Liver (tissue), 3 donors: ENCODE measurements around the gene TPD52L1.

Experiments used
- FOXA1 ChIP-seq: IDR thresholded peaks from 2 replicates; pipeline ENCODE4 v1.6.1; 2016; ENCODE audit warnings: antibody characterized with exemption
- HNF4A ChIP-seq, 2 donors: conservative IDR thresholded peaks; 2 replicates each; pipeline ENCODE4 v1.6.1; 2016; ENCODE audit warnings: antibody characterized with exemption in 2 of 2, mild to moderate bottlenecking in 2 of 2
- REST ChIP-seq: IDR thresholded peaks from 2 replicates; pipeline ENCODE4 v1.6.1; 2016; ENCODE audit warnings: antibody characterized with exemption, mild to moderate bottlenecking
- SP1 ChIP-seq: IDR thresholded peaks from 2 replicates; pipeline ENCODE4 v1.6.1; 2018; ENCODE audit warnings: antibody characterized with exemption, mild to moderate bottlenecking
- TAF1 ChIP-seq: conservative IDR thresholded peaks from 2 replicates; pipeline ENCODE4 v1.6.1; 2016; ENCODE audit warnings: antibody characterized with exemption, mild to moderate bottlenecking
- TF ChIP-seq, protein P1 (sequence below): fragments of 150-350 bp; IDR thresholded peaks from 2 replicates; pipeline ENCODE4 v1.5.1; 2017; ENCODE audit warnings: improper control_type of control experiment, low read depth, low read length; ENCODE audit not compliant: missing input control
- donor health status: healthy.
- donor health status: healthy.

DNA sequence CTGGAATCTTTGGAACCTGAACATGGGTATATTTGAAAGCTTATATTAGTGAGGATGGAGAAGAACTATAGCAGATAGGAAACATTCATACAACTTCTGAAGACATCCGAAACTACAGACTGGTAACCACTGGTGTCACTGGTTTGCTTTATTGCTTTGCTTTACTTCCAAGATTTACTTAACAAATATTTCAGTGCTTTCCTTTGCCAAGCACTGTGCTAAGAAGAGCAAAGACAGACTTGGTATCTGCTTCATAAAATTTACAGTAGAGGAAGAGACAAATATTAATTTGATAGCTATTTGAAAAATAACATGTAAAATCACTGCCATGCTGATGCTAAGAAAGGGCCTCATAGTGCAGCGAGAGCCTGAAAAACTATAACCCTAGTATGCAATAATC is 1.8 kb downstream of the TPD52L1 start:
- TF ChIP-seq FOXA1, result no peak
- TF ChIP-seq, protein P1, sequence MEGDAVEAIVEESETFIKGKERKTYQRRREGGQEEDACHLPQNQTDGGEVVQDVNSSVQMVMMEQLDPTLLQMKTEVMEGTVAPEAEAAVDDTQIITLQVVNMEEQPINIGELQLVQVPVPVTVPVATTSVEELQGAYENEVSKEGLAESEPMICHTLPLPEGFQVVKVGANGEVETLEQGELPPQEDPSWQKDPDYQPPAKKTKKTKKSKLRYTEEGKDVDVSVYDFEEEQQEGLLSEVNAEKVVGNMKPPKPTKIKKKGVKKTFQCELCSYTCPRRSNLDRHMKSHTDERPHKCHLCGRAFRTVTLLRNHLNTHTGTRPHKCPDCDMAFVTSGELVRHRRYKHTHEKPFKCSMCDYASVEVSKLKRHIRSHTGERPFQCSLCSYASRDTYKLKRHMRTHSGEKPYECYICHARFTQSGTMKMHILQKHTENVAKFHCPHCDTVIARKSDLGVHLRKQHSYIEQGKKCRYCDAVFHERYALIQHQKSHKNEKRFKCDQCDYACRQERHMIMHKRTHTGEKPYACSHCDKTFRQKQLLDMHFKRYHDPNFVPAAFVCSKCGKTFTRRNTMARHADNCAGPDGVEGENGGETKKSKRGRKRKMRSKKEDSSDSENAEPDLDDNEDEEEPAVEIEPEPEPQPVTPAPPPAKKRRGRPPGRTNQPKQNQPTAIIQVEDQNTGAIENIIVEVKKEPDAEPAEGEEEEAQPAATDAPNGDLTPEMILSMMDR, result no peak
- no peak for TF ChIP-seq REST
- no peak for TF ChIP-seq HNF4A (conservative IDR thresholded peaks at IDR 0.05)
- no peak for TF ChIP-seq TAF1
- no peak for TF ChIP-seq SP1
